ENCODE data around the gene PPP2R2B.

Gene PPP2R2B

DNA sequence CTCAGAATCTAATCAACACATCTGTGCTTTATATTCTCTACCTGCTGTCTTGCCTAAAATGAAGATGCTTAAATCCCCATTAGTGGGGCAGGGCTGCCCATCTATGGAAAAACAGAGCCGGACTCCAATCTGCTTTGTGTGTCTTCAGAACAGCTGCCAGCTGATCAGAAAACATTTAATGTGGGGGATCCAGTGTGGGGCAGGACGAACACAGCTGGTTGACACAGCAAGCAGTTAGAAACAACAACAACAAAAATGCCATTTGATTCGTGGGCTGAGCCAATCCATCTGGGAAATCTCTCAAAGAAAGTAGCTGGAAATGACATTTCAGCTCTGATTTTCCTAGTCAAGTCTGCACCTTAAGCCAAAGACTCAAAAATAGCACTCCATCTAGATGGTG is 99.8 kb downstream of the PPP2R2B start:
- no peak for DNase-seq

DNA sequence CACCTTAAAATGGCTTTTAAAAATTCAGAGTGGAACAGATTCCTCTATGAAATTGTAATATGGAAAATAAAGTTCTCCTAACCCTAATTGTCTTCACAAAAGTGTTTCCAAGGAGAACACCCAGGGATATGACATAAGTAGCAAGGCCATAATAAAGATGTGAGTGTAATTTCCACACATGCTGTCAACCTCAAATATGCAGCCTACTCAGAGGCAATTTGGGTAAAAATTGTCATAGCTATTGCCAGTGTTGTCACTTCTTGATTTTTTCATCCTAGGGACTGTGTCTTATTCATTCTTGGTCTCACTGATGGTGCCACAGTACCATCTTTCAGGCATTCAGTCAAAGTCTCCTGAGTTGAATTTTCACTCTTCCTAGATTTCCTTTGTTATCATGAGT is 100.3 kb downstream of the PPP2R2B start:
- DNase-seq, result no peak

DNA sequence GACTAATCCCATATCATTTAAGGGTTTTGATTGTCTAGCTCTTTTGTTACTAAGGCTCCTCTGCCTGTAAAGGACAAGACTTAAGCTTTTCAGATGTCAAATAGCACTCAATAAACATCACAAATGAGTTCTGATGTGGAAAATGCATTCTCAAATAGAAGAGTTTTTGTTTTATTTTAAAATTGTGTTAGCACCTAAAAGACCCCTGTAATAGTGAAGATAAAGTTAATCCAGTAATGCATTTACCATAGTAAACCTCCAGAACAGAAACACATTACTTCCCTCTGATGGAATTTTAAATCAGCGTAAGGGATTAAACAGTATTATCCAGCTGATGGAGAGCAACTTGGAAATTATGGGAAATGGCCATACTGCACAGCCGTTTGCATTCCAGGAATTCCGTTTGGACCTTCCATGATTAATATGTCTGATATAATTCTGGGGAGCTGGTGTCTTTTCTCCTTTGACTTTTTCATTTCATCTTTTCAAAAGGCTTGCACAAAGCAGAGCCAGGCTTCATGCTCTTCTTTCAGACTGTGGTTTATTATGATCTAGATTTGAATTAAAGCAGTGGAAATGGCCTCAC is 105.6 kb downstream of the PPP2R2B start:
- no peak for DNase-seq

DNA sequence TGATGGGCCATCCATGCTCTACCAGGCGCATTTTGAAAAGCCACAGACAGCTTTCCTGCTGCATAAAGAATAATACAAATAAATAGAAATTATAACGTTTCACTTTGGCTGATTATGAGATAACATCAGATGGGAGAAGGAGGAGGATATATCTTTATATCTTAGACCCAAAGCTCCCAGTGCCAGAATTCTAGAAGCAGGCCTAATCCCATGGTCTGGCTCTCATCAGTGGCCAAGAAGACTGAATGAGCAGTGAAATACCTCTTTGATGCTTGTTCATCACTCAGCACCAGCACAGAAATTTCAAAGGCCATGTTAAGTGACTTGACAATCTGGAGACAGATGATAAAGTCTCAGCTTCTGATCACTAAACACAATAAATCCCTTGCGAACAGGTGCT is 107.6 kb downstream of the PPP2R2B start:
- no peak for DNase-seq

DNA sequence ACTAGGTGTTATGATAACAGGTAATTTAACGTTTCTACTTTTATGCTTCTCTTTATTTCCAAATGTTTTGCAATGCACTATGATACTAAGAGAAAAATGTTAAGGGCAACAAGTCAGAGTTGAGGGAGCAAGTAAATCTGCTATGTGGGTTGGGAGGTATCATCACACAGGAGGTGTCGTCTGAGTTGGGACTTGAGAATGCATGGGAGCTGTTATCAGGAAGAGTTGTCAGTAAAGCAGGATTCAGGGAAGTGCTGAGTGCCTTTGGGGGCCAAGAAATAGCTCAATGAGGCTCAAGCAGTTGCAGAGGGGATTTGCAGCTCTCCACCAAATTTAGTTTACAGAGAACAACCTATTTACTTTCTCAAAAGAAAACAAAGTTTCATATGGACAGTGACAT is 108.0 kb downstream of the PPP2R2B start:
- no peak for DNase-seq

DNA sequence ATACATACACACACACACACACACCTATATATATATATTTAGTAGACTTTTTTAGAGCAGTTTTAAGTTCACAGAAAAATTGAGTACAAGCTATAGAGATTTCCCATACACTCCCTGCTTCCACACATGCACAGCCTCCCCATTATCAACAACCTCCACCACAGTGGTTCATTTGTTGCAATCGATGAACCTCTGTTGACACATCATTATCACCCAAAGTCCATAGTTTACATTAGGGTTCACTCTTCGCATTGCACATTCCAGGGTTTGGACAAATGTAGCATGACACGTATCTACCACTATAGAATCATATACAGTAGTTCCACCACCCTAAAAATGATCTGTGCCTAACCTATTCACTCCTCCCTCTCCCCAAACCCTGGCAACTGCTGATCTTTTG is 111.0 kb downstream of the PPP2R2B start:
- no peak for DNase-seq

DNA sequence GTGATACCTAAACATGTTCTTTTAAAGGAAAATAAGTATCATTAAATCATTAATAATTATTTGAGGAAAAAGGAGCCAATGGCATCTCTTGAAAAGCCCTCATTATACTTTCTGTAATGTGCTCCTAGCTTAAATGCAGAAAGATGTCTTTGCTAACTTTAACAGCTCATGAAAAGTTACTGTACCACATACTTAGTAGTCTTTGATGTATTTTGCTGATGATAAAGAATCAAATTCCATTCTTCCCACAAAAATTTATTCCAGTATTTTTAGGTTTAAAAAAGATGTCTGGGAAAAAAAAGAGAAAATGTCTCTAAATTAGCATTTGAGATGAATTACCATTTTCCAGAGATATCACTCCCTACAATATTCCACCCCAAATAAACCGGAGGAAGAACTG is 112.5 kb downstream of the PPP2R2B start:
- no peak for DNase-seq

DNA sequence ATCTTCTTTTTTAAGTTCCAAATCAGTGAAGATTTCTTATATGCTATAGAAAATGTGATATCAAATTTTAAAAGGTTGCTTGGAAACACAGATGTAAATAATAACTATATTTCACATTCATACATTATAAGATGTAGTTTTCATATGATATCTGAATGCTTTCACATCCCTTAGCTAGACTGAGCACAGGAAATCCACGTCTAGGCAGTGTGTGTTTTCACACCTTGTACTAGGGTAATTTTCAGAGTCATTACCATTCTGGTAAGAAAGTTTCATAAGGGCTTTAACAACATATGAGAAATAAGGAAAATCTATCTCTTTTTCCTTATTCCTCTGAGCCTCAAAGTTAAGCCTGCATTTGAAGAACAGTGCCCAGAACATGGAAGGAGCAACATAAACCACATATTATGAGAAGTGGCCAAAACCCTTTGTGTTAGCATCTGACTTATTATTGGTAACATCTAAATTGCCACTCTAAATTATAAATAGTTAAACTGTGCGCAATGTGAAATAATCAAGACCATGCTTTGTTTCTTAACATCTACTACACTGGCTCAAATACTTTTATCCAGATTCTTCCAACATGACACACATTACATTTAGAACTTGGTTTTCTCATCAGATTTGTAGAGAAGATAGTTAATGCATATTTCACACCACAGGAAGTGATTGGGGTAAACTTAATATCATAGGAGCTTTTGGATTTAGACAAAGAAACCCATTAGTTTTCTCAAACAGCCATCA is 113.3 kb downstream of the PPP2R2B start:
- DNase-seq, result no peak

DNA sequence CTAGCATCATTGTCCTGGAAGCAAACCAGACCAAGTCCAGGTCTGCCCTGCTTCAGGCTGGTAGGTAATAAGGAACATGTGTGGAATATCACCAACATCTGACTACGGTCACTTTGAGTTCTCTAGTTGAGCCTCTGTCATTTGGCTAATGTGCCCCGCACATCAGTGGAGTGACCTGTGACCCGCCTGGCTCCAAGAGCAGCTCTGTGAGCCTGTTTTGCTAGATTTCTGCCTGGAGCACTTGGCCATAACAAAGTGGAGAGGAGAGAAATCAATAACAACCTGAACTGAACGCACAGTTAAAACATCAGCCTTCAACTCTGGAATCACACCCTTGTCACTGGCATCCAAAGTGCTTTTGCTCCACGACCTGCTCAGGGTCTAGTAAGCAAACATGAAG is 115.7 kb downstream of the PPP2R2B start:
- no peak for DNase-seq

DNA sequence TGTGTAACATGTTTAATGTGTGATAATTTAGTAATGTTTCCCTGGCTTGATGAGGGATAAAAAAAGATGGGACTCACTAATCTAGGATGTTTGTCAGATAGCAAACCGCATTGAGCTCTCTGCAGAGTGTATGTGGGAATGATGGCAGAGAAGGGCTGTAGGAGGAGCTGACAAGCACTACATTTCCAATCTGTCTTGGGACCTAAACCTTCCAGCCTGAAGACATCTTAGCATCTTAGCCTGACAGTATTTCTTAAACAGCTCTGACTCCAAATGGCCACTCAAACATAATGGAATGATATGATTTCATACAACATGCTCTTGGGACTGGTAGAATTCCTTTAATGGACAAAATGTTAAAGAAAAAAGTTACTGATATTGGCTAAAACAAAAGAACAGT is 116.7 kb downstream of the PPP2R2B start:
- no peak for DNase-seq

DNA sequence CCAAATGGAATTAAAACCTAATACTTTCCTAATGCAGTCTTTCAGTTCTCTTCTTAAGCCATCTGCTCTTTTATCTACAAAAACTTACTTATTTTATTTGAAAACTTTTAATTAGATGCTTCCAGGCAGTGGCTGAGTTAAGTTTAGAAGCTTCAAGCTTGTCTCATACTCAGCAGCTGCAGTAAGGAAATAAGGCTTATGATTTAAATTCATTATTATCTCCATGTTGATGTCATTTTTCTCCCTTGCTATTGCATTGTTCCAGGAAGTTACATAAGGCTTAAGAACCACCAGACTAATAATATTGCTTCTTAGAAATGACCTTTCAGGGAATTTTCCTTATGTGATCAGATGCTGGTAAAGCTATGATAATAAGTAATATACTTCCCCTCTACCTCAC is 119.6 kb downstream of the PPP2R2B start:
- peak; percentile 6 for DNase-seq

DNA sequence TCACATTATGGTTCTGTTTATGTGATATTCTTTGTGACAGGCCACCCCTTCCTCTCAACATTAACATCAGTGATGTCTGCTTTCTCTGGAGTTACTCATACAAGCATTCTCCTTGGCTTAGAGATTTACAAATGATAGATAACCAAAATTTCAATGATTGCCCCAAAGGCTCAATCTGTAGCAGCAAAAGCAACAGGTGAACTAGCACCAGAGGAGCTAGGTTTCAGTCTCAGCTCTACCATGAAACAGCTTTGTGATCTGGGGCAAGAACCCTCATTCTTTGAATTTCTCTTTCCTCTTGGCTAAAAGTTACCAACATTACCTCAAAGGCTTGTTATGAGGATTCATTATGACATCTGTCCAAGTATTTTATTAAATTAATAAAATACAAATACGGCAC is 120.5 kb downstream of the PPP2R2B start:
- no peak for DNase-seq

DNA sequence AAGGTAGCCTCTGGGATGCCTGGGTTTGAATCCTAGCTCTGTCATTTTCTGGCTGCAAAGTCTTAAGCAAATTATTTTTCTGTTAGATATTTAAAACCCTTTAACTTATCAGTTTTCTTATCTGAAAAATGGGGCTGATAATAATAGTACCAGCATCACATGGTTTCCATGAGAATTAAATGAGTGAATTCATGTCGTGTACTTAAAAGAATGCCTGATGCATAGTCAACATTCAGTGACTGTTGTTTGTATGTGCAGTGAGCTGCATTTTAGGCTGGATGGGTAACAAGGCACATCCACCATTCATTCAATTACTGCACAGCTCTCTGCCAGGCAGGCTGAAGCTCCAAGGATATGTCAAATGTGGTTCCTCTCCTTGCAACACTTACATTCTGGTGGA is 122.0 kb downstream of the PPP2R2B start:
- DNase-seq, result no peak

DNA sequence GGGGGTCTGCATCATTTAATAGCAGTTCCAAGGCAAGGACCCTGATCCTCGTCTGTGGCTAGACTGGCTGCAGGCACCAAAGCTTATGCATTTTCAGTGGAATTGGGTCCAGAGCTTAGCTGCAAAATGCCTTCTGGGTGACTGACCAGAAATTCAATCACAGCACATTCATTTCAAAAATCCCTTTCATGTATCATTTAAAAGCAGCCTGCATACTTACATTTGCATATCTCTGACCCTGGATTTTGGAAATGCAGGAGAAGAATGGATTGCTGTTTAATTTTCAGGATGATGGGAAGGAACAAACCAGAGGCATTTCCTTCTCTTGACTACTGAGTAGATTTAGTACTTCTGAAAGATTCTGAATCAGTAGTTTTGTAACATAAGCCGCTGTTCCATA is 122.8 kb downstream of the PPP2R2B start:
- no peak for DNase-seq

DNA sequence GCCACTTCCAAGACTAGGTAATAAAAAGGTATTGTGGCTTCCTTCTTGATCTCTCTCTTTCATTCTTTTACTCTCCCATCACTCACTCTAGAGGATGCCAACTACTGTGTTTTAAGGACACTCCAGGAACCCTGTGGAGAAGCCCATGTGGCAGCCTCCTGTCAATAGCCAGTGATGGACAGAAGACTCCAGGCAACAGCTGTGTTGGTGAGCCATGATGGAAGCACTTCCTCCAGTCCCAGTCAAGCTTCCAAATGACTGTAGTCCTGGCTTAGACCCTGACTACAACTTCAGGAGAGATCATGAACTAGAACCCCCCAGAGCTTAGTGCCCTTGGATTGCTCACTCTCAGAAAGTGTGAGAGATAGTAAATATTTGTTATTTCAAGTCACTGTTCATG is 123.9 kb downstream of the PPP2R2B start:
- DNase-seq, result no peak

DNA sequence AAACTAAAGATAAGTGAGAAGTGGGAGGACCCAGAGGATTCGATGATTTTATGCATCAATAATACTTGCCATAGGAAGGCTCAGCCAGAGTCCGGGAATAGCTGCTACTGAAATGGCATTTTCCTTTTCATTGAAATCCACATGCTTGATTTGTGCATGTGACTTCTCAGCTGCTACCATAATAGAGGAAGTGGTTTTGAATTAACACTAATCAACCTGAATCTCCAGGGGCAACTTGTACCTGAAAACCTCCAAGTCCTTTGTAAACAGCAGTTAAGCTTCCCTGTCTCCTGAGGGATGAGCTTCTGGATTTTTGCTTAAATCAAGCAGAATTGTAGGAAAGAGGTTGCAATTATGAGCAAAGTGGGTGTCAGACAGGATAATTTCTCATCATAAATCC is 124.9 kb downstream of the PPP2R2B start:
- DNase-seq, result no peak

DNA sequence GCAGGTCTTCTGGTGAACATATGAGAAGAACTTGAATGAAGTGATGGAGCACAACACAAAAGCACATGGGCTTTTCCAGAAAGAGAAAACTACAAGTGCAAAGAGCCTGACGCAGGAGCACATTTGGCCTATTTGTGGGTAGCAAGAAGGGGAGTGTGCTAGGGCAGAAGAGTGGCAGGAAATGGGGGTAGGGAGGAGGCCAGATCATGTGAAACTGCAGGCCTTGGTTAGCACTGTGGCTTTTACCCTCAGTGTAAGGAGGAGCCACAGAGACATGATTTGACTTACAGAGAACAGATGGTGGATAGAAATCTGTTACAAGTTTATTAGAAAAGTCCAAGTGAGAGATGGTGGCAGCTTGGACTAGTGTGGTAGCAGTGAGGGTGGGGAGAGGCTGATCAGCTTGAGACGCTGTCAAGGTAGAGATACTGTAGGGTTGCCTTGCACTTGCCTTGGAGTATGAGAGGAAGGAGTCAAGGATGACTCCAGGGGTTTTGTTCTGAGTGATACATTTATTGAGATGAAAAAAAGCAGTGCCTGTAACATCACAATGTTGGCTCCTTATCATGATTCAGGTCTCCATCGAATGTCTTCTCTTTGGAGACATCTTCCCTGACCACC is 126.7 kb downstream of the PPP2R2B start:
- no peak for DNase-seq

DNA sequence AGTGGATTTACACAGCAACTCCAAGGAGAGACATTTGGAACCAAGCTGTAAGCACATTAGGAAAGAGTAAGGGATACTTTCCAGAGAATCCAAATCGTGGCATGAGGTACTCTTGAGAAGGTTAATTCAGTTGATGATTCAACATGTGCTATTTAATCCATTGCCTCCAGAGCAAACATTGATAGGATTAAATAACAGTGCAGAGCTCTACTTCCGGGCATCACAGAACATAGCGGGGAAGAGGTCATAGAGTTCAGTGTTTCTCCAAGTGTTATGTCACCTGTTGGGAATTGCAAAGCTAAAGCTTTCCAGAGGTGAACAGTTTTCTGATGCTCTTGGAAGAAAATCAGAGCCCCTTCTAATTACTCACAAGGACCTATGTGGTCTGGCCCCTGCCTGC is 127.5 kb downstream of the PPP2R2B start:
- DNase-seq, result no peak

DNA sequence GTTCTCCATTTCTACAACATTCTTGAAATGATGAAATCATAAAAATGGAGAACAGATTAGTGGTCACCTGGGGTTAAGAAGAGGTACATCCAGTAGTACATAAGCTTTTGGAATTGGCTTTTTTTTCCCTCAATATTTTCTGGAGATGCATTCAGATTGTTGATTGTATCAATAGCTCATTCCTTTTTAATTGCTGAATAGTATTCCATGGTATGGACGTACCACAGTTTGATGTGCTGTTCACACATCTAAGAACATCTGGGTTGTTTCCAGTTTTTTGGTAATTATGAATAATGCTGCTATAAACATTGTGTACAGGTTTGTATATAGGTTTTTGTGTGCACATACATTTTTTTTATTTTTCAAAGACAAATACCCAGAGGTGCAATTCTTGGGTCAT is 130.0 kb downstream of the PPP2R2B start:
- no peak for DNase-seq

DNA sequence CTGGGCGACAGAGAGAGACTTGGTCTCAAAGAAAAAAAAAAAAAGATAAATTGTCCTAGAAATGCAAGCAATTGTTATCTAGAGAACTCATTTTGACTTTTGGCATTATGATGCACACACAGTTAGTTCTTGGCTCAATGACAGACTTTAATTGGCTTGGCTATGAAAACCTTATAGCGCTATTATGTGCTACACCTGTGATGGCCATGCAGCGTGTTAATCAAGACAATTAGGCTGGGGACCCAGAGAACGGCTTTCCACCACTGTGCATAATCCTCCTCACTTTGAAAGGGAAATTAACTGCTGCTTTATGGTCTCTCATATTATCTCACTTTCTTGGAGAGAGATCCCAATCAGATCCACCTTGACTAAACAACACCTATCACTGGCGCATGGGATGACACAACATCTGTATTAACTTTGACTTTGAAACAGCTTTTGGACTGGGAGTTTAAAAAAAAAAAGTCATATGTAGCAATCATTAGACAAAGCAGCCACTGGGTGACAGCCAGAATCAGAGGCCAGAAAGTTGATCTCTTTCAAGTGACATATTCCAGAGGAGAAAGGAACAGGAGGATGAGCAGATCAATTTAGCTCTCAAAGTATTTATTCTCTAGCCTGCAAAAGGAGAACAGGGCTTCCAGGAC is 132.5 kb downstream of the PPP2R2B start:
- no peak for DNase-seq

DNA sequence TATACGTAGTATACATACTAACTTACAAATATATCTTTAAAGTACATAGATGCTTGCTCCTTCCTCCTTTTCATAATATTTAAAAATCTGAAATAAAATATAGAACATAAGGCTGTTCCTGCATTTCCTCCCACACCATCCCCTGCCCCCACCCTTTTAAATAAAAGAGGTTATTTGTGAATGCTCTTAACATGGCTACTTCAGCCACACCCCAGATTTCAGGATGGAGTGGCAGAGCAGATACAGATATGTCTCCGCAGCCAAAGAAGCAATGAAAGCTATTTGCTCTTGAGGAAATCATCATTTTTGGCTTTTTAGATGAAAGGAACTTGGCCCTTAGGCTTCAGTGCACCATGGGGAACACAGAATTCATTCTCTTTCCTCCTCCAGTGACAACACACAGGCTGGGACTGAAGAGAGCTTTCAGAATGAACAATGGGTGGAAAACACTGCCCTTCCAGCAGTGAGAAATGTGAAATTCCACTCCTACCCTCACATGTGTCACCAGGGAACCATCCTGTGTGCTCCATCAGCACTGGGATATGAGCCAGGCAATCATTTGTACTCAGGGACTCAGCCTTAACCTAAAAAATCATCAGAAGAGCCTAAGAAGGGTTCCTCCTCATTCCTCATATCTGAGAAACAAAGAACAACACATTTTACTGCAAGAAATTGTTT is 134.3 kb downstream of the PPP2R2B start:
- DNase-seq, result no peak

DNA sequence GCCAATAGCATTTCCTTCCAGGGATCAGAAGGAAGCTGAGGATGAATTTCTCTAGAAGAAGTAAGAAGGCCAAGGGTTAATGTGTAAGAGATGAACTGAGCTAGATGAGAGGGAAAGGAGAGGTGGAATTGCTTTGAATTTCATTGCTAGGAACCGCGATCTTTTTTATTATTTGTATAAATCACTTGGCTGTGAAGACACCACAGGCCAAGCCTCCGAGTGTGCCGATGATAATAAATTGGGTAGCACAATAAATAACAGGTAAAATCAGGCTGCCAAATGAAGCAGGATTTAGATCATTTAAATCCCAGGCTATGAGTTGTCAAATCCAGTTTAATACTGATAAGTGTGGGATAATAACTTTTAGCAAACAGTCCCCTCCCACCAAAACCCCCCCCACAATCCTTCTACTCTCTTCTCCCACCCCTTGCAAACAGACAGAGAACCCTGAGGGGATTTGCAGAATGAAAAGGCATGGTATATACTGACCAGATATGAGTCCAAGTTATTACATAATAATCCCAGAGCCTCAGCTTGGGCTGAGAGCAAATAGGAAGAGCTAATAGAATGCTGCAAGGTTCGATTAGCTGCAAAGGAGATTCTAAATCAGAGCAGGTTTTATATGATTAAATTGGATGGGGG is 143.5 kb downstream of the PPP2R2B start:
- DNase-seq, result no peak

DNA sequence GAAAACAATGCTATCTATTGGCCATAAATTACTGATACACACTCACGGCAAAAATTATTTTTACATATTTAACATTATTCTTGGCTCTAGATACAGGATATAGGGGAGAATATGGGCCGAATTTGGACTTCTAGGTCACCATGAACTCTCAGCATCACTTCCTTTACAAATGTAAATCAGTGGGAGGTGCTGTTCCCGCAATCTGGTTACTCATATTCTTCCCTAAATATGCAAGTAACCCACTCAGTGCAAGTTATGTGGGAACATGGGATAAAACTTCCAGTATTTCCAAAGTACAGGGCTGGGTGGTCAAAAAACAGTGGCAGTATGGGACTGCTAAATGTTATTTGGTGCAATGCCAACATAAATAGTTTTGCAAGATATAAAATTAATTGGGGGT is 145.6 kb downstream of the PPP2R2B start:
- no peak for DNase-seq
